PFSK-1 (cell line): ENCODE results near the gene PREPL.

Experiments used
- FOXP2 ChIP-seq: optimal IDR thresholded peaks from 2 replicates; pipeline ENCODE3; 2011; ENCODE audit warnings: borderline replicate concordance, control low read depth, inconsistent platforms; ENCODE audit not compliant: insufficient read depth; ENCODE audit errors: extremely low read length, extremely low read depth
- POLR2AphosphoS5 ChIP-seq: IDR thresholded peaks from 2 replicates; pipeline ENCODE4 v1.6.1; 2012; ENCODE audit warnings: low read depth, mild to moderate bottlenecking, control low read depth, low read length, moderate library complexity
- SIN3A ChIP-seq: IDR thresholded peaks from 2 replicates; pipeline ENCODE4 v1.6.1; 2012; ENCODE audit warnings: mild to moderate bottlenecking, low read length, moderate library complexity, borderline replicate concordance; ENCODE audit not compliant: insufficient read depth
- TAF1 ChIP-seq: IDR thresholded peaks from 2 replicates; pipeline ENCODE4 v1.6.1; 2012; ENCODE audit warnings: low read length, control low read depth, borderline replicate concordance; ENCODE audit not compliant: insufficient read depth
- TF ChIP-seq, protein P1 (sequence below), 2 experiments: IDR thresholded peaks; 2 replicates each; pipeline versions ENCODE4 v1.6.1 to v1.8.0; 2011 to 2012; ENCODE audit warnings: low read depth in 2 of 2, low read length in 2 of 2, control low read depth in 1 of 2, inconsistent platforms in 1 of 2, mild to moderate bottlenecking in 1 of 2, moderate library complexity in 1 of 2; ENCODE audit not compliant: insufficient read depth in 1 of 2

The PREPL gene

DNA sequence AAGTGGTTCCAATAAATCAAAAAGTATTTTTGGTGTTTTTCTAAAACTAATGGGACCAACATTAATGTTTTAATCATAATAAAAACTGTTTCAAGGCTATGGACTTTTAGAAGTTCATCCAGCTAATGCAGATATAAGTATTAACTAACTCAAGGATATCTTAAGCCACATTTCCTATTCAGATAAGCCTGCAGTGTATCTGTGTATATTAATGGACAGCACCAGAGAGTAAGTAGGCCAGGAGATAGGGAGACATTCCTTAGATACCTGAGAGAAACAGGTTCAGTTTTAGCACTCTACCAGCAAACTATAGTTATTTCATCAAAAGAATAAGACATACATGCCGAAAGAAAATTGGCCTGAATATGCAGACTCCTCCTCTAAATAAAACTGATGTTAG is 27.3 kb downstream of the PREPL start:
- TF ChIP-seq TAF1 (no peak), SIN3A (no peak), FOXP2 (no peak), POLR2AphosphoS5 (no peak)
- TF ChIP-seq, protein P1, sequence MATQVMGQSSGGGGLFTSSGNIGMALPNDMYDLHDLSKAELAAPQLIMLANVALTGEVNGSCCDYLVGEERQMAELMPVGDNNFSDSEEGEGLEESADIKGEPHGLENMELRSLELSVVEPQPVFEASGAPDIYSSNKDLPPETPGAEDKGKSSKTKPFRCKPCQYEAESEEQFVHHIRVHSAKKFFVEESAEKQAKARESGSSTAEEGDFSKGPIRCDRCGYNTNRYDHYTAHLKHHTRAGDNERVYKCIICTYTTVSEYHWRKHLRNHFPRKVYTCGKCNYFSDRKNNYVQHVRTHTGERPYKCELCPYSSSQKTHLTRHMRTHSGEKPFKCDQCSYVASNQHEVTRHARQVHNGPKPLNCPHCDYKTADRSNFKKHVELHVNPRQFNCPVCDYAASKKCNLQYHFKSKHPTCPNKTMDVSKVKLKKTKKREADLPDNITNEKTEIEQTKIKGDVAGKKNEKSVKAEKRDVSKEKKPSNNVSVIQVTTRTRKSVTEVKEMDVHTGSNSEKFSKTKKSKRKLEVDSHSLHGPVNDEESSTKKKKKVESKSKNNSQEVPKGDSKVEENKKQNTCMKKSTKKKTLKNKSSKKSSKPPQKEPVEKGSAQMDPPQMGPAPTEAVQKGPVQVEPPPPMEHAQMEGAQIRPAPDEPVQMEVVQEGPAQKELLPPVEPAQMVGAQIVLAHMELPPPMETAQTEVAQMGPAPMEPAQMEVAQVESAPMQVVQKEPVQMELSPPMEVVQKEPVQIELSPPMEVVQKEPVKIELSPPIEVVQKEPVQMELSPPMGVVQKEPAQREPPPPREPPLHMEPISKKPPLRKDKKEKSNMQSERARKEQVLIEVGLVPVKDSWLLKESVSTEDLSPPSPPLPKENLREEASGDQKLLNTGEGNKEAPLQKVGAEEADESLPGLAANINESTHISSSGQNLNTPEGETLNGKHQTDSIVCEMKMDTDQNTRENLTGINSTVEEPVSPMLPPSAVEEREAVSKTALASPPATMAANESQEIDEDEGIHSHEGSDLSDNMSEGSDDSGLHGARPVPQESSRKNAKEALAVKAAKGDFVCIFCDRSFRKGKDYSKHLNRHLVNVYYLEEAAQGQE (IDR thresholded peaks at IDR 0.05; ENCODE audit: insufficient read depth in 1 of 2, low read depth in 2 of 2, low read length in 2 of 2): no peak

DNA sequence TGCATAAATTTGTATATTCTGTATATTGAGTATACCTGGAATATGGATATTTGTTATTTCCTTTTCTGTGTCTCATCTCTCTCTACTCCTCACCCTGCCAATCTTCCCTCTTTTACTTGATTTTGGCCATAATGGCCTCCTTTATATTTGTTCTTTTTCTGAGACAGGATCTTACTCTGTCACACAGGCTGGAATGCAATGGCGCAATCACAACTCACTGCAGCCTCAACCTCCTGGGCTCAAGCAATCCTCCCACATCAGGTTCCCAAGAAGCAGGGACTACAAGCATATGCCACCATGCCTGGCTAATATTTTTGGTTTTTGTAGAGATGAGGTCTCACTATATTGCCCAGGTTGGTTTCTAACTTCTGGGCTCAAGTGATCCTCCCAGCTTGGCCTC is 30.5 kb downstream of the PREPL start:
- no peak for TF ChIP-seq TAF1
- no peak for TF ChIP-seq SIN3A
- TF ChIP-seq, protein P1 (IDR thresholded peaks at IDR 0.05; ENCODE audit: insufficient read depth in 1 of 2, low read depth in 2 of 2, low read length in 2 of 2): no peak
- TF ChIP-seq FOXP2: no peak
- no peak for TF ChIP-seq POLR2AphosphoS5

DNA sequence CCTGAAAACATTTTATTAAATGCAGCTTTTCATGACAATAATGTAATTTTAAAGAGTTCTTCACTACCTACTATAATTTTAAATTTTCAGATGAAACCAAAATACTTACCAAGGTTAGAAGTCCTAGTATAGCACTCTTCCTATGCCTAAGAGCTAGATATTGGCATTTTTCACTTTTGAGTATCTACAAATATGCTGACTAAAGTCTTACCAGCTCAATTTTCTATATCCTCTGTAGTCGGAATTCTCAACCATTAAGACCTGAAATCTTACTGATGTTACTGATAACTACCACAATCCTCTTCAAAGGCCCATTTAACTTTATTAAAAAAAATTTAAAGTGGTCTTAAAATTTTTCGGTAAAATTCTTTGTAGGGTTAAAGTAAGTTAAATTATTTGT is 32.0 kb downstream of the PREPL start:
- TF ChIP-seq POLR2AphosphoS5: no peak
- no peak for TF ChIP-seq SIN3A
- TF ChIP-seq, protein P1 (IDR thresholded peaks at IDR 0.05; ENCODE audit: insufficient read depth in 1 of 2, low read depth in 2 of 2, low read length in 2 of 2): no peak
- TF ChIP-seq TAF1: no peak
- no peak for TF ChIP-seq FOXP2

DNA sequence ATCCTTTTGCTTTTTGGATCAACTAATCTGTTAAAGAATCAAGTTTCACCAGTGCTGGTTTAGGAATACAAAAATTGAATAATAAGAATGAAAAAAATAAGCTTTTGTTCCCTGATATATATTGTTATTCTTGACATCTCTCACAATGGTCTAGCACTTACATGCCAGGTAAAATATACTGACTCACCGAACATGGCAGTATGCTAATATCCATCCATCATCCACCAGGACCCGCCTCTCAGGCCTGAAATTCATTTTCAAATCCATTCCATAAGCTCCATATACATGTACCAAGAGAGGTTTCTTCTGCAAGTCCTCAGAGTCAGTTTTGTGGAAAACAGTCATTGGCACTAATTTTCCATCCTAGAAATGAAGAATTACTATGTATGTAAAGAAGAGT is 32.5 kb downstream of the PREPL start:
- TF ChIP-seq TAF1 (no peak), FOXP2 (no peak), SIN3A (no peak), POLR2AphosphoS5 (no peak)
- TF ChIP-seq, protein P1 (IDR thresholded peaks at IDR 0.05; ENCODE audit: insufficient read depth in 1 of 2, low read depth in 2 of 2, low read length in 2 of 2): no peak
